DOHH2 (cell line): ENCODE measurements around the gene ACSL1.

Source experiments
- H3F3A ChIP-seq: fragments of 200-600 bp; sonication (generic), shearing (Covaris generic); 2 replicates; pipeline ENCODE4 v1.6.0; 2016; ENCODE audit warnings: antibody characterized with exemption, mild to moderate bottlenecking; ENCODE audit not compliant: control insufficient read depth, insufficient read depth
- H3K27ac ChIP-seq: fragments of 200-600 bp; sonication (generic); 2 replicates; pipeline ENCODE4 v1.5.1; 2014; ENCODE audit warnings: low read depth, mild to moderate bottlenecking, low read length, moderate library complexity
- H3K27me3 ChIP-seq: fragments of 200-600 bp; sonication (generic); 2 replicates; pipeline ENCODE4 v1.6.1; 2014; ENCODE audit warnings: mild to moderate bottlenecking, low read length, mixed read lengths; ENCODE audit not compliant: control insufficient read depth
- H3K36me3 ChIP-seq: fragments of 200-600 bp; sonication (generic); 2 replicates; pipeline ENCODE4 v1.6.1; 2014; ENCODE audit warnings: mild to moderate bottlenecking, low read length, moderate library complexity, mixed read lengths; ENCODE audit not compliant: control insufficient read depth
- H3K4me1 ChIP-seq: fragments of 200-600 bp; sonication (generic); 2 replicates; pipeline ENCODE4 v1.6.1; 2014; ENCODE audit warnings: mild to moderate bottlenecking, low read length, mixed read lengths; ENCODE audit not compliant: control insufficient read depth
- H3K4me2 ChIP-seq: fragments of 200-600 bp; sonication (generic); 2 replicates; pipeline ENCODE4 v1.6.0; 2014; ENCODE audit warnings: mild to moderate bottlenecking, low read length, moderate library complexity
- H3K4me3 ChIP-seq: fragments of 200-600 bp; sonication (generic); 2 replicates; pipeline ENCODE4 v1.5.1; 2014; ENCODE audit warnings: mild to moderate bottlenecking, low read length, mixed read lengths
- H3K79me2 ChIP-seq: fragments of 200-600 bp; sonication (generic); 2 replicates; pipeline ENCODE4 v1.6.1; 2014; ENCODE audit warnings: mild to moderate bottlenecking, low read length, mixed read lengths; ENCODE audit not compliant: control insufficient read depth
- H3K9me2 ChIP-seq: fragments of 200-600 bp; sonication (generic); replicated peaks from 2 replicates; pipeline ENCODE4 v1.6.1; 2014; ENCODE audit warnings: mild to moderate bottlenecking, low read length, mixed read lengths; ENCODE audit not compliant: control insufficient read depth
- H3K9me3 ChIP-seq: fragments of 200-600 bp; sonication (generic); 2 replicates; pipeline ENCODE4 v1.6.1; 2014; ENCODE audit warnings: antibody characterized with exemption, low read length, mixed read lengths; ENCODE audit not compliant: control insufficient read depth, insufficient read depth
- H4K20me1 ChIP-seq: fragments of 200-600 bp; sonication (generic); 2 replicates; pipeline ENCODE4 v1.6.0; 2014; ENCODE audit warnings: low read depth, mild to moderate bottlenecking, antibody characterized with exemption, low read length, moderate library complexity; ENCODE audit not compliant: control insufficient read depth, insufficient read depth
- CTCF ChIP-seq: fragments of 200-600 bp; sonication (generic); IDR thresholded peaks from one replicate; pipeline ENCODE4 v1.5.1; 2014; ENCODE audit warnings: antibody characterized with exemption, mild to moderate bottlenecking, low read depth, low read length; ENCODE audit not compliant: poor library complexity, severe bottlenecking
- EZH2phosphoT487 ChIP-seq: fragments of 200-600 bp; sonication (generic); IDR thresholded peaks from 2 replicates; pipeline ENCODE4 v1.6.1; 2017; ENCODE audit warnings: borderline replicate concordance, mild to moderate bottlenecking, antibody characterized with exemption, low read length, moderate library complexity, mixed read lengths

Gene ACSL1

DNA sequence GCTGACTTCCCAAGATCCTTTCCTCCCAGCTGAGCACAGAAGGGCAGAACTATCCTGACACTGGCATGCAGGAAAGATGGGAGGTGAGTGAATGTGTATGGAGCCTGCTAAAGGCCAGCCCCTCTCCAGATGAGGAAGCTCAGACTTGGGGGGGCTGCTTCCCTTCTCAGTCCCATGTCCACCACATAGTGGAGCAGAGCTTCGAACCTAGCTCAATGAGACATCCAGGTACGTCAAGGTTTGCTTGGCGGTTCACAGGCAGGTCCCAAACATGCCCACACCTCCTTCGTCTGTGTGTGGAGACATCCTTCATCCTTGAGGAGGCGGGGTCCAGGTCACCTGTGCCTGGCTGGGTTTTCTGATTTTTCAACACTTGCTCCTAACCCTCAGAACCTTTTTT, 31.3 kb downstream of the ACSL1 start:
- TF ChIP-seq EZH2phosphoT487 (no peak), CTCF (no peak)
- Histone ChIP-seq H3K4me3 (no peak overlapping the region), H3K4me1 (no peaks in the 10 kb centered on the region), H3K9me3 (no peaks in the 10 kb centered on the region), H3K4me2 (no peak overlapping the region), H3K9me2 (no peaks in the 10 kb centered on the region), H3K79me2 (no peaks in the 10 kb centered on the region), H4K20me1 (no peaks in the 10 kb centered on the region), H3K27me3 (no peaks in the 10 kb centered on the region), H3K27ac (no peak overlapping the region), H3F3A (no peaks in the 10 kb centered on the region), H3K36me3 (peaks cover 9% of the 10 kb centered on the region; the same call in 1 of the 2 replicates)

GRCh38 chr4:184793735-184794355, 31.9 kb downstream of the ACSL1 start:
- Histone ChIP-seq H3F3A (no peaks in the 10 kb centered on the region), H3K36me3 (peaks cover 9% of the 10 kb centered on the region; the same call in 1 of the 2 replicates), H3K27ac (no peak overlapping the region), H4K20me1 (no peaks in the 10 kb centered on the region), H3K79me2 (no peaks in the 10 kb centered on the region), H3K27me3 (no peaks in the 10 kb centered on the region), H3K4me1 (no peaks in the 10 kb centered on the region), H3K9me2 (no peaks in the 10 kb centered on the region), H3K9me3 (no peaks in the 10 kb centered on the region), H3K4me2 (no peak overlapping the region), H3K4me3 (no peak overlapping the region)
- TF ChIP-seq CTCF = no peak
- no peak for TF ChIP-seq EZH2phosphoT487

DNA sequence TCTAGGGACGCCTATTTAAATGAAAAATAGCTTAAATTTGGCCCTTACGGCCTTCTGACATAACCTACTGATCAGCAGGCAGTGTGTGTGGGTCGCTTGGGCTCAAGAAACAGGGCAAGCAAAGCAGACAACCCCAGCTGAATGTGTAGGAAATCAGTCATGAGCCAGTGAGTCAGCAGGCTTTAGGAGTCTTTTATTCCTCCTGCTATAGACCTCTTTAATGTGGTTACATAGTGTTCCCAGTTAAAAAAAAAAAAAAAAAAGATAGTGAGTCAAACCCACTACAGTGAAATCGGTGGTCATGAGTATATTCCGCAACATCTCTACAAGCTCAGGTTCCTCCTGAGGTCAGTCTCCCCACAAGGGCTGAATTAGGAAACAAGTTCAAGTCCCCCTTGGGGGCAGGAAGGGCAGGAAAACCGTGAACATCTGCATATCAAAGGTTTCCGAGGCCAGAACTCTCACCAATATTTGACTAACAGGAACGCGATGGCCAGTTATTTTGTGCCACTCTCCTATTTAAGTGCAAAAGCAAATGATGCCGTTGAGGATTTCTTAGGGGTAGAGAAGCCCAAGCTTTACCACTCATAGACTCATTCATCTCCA, 32.7 kb downstream of the ACSL1 start:
- no peak for TF ChIP-seq CTCF
- no peak for TF ChIP-seq EZH2phosphoT487
- Histone ChIP-seq H3K4me1 (no peaks in the 10 kb centered on the region), H3K79me2 (no peaks in the 10 kb centered on the region), H3K9me2 (no peaks in the 10 kb centered on the region), H3K9me3 (no peaks in the 10 kb centered on the region), H3K4me3 (no peak overlapping the region), H3K27ac (no peak overlapping the region), H3K36me3 (peaks cover 15% of the 10 kb centered on the region; the same call in 1 of the 2 replicates), H4K20me1 (no peaks in the 10 kb centered on the region), H3K27me3 (no peaks in the 10 kb centered on the region), H3F3A (no peaks in the 10 kb centered on the region), H3K4me2 (no peak overlapping the region)
